HTERT RPE-1 (cell line): Measurements from ENCODE around the gene TFAM.

Experiments
- in situ Hi-C: fragments of 300-500 bp; cut with MboI; formaldehyde crosslinking; loops from 4 replicates; pipeline ENCODE4 v1.14.3; 2020; ENCODE audit warnings: low sequenced_read_pairs

TFAM gene

DNA sequence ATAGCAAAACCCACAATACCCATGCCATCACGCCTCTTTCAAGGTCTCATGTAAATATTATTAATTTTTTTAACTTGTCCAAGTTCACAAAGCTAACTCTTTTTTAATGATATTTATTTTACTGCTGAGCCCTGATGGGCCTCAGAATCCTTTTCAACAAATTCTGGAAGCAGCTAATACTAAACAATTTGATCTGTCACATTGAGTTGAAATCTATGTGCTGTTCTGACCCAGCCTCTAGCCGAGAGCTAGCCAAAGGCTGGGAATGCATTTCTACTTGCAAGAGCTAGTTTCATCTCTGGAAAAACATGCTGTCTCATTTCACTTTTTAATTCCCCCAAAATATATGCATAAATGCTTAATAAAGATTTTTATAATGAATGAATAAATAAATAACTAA is 47.9 kb downstream of the TFAM start:
- in situ Hi-C loops, result no loop called here

DNA sequence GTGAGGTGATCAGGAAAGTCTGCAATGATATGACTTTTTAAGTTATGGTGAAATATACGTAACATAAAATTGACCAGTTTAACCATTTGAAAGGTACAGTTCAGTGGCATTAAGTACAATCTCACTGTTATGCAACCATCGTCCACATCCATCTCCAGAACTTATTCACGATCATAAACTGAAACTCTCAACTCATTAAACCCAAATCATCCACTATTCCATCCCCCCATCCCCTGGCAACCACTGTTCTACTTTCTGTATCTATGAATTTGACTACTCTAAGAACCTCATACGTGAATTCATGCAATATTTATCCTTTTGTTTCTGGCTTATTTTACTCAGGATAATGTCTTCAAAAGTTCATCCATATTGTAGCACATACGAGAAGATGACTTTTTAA is 48.4 kb downstream of the TFAM start:
- in situ Hi-C loops, result no loop called here

DNA sequence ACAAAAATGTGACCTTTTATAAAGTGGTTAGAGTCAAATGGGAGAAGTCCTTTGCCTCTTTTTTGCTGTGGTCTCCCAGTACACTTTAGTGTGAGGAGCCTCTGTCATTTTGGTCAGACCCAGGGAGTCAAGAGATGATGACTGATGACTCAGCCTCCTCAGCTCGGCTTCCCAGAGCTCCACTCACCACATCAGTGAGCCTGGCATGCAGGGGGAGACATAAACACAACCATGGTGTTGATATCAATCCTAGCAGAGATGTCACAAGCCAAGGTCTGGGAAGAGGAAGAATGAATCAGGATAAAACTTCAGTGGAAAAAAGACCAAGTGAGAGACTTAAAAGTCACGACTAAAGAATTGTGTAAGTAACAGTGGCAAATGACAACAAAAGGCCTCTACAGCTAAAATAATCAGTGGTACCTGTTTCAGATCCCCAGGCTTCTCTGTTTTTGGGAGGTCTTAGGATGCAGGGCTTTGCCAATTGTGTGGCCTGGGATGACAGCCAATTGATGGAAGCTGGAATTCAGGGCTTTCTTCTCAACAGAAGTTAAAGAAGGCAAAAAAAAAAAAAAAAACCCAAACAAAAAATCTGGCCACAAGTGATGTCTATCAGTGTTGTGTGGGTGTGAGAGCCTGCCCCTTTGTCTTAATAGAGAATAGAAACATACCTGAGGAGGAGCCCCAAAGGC is 50.2 kb downstream of the TFAM start:
- in situ Hi-C loops, result no loop called here

DNA sequence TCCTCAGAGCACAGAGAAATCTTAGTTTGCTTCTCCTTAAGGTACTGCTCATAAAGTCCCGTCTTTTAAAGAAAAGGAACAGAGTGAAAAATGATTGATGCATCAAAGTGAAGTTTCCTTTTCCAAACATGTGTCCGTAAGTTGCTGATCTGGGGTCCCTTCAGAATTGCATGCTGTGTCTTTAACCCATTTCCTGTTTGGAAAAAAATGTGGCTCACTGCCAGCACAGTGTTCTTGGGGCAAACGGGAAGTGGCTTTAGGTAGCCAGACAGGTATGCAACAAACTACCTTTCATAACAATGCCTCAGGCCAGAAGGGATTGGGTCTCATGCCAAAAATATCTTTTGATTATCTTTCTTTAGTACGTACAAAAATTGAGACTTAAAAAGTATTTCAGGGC is 50.9 kb downstream of the TFAM start:
- in situ Hi-C loops, result no loop called here

DNA sequence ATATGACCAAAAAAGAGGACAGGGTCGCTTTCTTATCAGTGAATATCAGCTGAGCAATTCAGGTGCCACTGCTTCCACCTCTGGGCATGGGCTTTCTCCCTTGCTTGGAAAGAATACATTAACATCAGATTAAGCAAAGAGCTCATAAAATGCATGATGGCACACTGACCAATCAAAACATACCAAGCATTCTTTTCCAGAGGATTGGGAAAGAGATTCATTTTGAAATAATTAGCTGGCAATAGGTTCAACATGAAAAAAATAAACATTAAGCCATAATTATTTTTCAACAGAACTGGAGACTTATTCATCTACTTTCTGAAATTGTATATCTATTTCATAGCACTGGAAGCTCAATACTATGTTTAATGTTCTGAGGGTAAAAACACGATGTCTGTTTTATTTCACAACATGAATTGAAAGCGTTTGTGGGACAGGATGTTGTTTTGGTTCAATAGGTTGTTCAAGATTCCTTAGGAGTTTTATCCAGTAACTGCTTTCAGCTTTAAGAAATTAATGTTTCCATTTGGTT is 53.2 kb downstream of the TFAM start:
- in situ Hi-C loops, result no loop called here

DNA sequence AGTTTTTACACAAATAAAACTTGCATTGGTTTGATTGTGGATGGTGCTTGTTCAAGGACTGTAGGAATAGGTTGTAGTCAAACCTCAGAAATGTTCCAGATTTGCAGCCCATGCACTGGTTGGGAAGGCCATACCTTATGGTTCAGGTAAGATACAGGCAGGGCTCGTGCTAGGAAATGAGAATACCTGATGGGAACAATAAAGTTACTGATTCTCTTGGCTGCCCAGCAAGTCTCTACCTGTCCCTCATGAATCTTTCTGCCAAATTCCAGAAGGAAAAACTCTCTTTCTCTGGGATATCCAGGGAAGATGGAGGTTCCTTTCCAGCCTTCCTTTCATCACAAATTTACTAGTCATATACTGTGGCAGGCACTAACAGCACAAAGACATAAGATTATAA is 53.8 kb downstream of the TFAM start:
- in situ Hi-C loops, result no loop called here

DNA sequence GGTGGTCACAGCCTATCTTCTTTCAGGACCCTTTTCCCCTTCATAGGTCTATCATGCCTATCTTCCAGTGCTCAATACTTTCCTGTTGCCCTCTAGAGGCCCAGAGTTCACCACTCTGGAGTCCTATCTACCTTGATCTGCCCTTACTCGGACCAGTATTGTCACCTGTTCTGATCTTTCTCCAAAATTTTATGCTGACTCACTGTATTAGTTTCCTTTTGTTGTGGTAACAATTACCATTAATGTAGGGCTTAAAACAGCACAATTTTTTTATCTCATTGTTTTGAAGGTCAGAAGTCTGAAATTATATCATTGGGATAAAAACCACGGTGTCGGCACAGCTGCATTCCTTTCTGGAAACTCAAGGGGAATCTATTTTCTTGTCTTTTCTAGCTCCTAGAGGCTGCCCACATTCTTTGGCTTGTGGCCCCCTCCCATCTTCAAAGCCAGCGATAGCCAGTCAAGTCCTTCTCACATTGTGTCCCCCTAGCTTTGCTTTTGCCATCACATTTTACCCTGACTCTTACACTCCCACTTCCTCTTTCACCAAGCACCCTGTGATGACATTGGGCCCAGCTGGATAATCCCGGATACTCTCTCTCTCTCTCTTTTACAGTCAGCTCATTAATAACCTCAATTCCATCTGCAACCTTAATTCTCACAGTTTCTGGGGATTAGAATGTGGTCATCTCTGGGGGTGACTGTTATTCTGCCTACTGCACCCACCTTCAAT is 54.6 kb downstream of the TFAM start:
- in situ Hi-C loops, result no loop called here

DNA sequence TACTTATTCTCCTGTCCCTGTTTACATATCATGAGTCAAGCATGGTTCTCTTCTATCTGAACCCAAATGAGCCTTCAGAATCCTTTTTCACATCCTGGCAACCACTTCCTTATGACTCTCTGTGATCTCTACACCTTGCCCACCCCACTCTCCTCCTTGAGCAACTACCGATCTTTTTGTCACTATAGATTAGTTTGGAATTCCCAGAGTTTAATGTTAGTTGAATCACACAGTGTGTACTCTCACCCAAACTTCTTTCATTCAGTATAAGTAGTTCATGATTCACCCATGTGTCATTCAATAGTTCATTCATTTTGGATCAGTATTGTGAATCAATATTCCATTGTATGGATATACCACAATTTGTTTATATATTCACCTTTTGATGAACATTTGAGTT is 55.3 kb downstream of the TFAM start:
- in situ Hi-C loops, result no loop called here

DNA sequence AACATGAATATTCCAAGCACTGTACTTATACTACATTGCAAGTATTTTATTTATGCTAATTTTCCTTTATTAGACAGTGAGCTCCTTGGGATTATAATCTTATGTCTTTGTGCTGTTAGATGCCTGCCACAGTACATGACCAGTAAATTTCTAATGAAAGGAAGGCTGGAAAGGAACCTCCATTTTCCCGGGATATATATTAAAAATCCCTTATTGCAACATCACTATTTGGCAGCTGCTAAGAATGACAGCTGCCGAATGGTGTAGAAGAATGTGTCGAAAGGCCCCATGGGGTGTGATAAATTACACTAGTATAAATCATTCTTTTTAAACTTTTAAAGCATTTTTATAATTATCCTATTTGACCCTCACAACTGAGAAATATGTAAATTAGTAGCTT is 59.1 kb downstream of the TFAM start:
- in situ Hi-C loops, result no loop called here

DNA sequence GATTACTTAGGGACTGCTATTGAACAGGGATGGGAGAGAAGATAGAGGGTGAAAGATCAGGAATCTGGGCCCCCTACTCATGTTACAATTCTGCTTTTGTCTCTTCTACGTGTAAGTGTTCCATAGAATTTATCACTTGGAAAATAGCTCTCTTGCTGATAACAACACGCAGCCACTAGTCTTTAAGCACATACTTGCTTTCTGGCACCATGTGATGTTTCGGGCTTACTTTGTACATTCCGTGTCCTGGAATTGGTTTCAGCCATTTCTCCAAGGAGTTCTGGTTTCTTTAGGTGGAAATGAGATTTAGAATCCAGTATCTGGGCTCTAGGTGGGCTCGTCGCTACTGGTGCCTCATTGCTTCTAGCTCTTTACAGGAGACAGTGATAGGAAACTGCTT is 59.7 kb downstream of the TFAM start:
- in situ Hi-C loops, result no loop called here

DNA sequence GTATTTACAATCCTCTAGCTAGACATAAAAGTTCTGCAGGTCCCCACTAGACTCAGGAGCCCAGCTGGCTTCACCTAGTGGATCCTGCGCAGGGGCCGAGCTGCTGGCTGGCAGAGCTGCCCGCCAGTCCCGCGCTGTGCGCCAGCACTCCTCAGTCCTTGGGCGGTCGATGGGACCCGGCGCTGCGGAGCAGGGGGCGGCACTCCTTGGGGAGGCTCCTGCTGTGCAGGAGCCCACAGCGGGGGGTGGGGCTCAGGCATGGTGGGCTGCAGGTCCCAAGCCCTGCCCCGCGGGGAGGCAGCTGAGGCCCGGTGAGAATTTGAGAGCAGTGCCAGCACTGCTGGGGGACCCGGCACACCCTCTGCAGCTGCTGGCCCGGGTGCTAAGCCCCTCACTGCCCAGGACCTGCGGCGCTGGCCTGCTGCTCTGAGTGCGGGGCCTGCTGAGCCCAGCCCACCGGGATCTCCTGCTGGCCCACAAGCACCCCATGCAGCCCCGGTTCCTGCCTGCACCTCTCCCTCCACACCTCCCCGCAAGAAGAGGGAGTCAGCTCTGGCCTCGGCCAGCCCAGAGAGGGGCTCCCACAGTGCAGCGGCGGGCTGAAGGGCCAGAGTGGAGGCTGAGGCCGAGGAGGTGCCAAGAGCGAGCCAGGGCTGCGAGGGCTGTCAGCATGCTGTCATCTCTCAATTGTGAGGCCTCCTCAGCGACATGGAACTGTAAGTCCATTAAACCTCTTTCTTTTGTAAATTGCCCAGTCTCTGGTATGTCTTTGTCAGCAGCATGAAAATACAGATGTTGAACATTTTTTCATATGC is 63.1 kb downstream of the TFAM start:
- in situ Hi-C loops, result no loop called here
